HepG2 (cell line): ENCODE data around the gene RSF1. TPM values are rescaled to one million over a fixed set of nuclear protein-coding genes. Genes with fewer than 3 reads are reported as not detected.

Experiments used
- ATAC-seq: fragments of 200-7000 bp; cut with Tn5 transposase; 3 replicates; pipeline ENCODE4 v1.9.1; 2020; ENCODE audit warnings: mild to moderate bottlenecking, moderate library complexity
- BruUV-seq: library from RNA; stranded (reverse); fragments of 400-500 nt; replicated peaks from 2 replicates; lab custom pipeline; 2021; lab: Mats Ljungman, UMichigan
- CTCF ChIA-PET: fragments of 300-600 bp; formaldehyde crosslinking; extraction: SDS; loops from one replicate; lab custom pipeline; 2021; ENCODE audit warnings: low total read pairs, inconsistent platforms, low intra/inter-chr PET ratio; lab: Yijun Ruan, JAX
- POLR2A ChIA-PET: fragments of 350-600 bp; sonication (Branson Sonifier 250); formaldehyde crosslinking; loops from one replicate; lab custom pipeline; 2020; ENCODE audit warnings: antibody characterized with exemption, inconsistent platforms; lab: Yijun Ruan, JAX
- DNase-seq: peaks from one replicate; pipeline ENCODE4 v3.0.0-alpha.2; 2015; ENCODE audit warnings: low spot score
- FAIRE-seq: peaks from 3 replicates; lab custom pipeline; 2011; peaks lifted over from hg19 to GRCh38; lab: Jason Lieb, UNC
- H2AFZ ChIP-seq: one replicate; pipeline ENCODE4 v1.6.1; 2011; ENCODE audit warnings: low read length, inconsistent platforms
- H3K27ac ChIP-seq: fragments of 300-600 bp; 3 replicates; pipeline ENCODE4 v1.8.0; 2011; ENCODE audit warnings: mixed run types, mild to moderate bottlenecking, mixed read lengths, low read length, inconsistent platforms; ENCODE audit not compliant: insufficient read depth; ENCODE audit errors: extremely low read length
- H3K27me3 ChIP-seq, 2 experiments: fragments of 200-600 bp in 1 of 2; 2 replicates in 1 of 2; 3 replicates in 1 of 2; pipeline versions ENCODE4 v1.6.0 to v1.8.0; 2011; ENCODE audit warnings: low read length in 2 of 2, mild to moderate bottlenecking in 2 of 2, moderate library complexity in 2 of 2, inconsistent platforms in 1 of 2; ENCODE audit not compliant: insufficient read depth in 2 of 2, control insufficient read depth in 1 of 2
- H3K36me3 ChIP-seq, 2 experiments: fragments of 200-600 bp in 1 of 2; replicated peaks in 1 of 2; 2 replicates in 1 of 2; 3 replicates in 1 of 2; pipeline versions ENCODE4 v1.5.1 to v1.8.0; 2011; ENCODE audit warnings: low read length in 2 of 2, inconsistent platforms in 1 of 2; ENCODE audit not compliant: insufficient read depth in 2 of 2, control insufficient read depth in 1 of 2
- H3K4me1 ChIP-seq: 2 replicates; pipeline ENCODE4 v1.5.1; 2012; ENCODE audit warnings: low read length, inconsistent platforms; ENCODE audit not compliant: insufficient read depth
- H3K4me2 ChIP-seq: 2 replicates; pipeline ENCODE4 v1.6.0; 2011; ENCODE audit warnings: low read depth, low read length, inconsistent platforms
- H3K4me3 ChIP-seq, 3 experiments: fragments of 200-600 bp in 1 of 3; sonication (generic), shearing (Covaris generic) in 1 of 3; replicated peaks in 1 of 3; 2 replicates each; pipeline ENCODE4 v1.5.1; 2011 to 2016; ENCODE audit warnings: low read length in 3 of 3, inconsistent platforms in 2 of 3, low read depth in 2 of 3, mild to moderate bottlenecking in 2 of 3, control low read depth in 1 of 3, mixed read lengths in 1 of 3; ENCODE audit not compliant: insufficient read depth in 1 of 3
- H3K79me2 ChIP-seq: one replicate; pipeline ENCODE4 v1.6.1; 2011; ENCODE audit warnings: low read length, inconsistent platforms; ENCODE audit not compliant: insufficient read depth
- H3K9ac ChIP-seq: 2 replicates; pipeline ENCODE4 v1.6.0; 2011; ENCODE audit warnings: mild to moderate bottlenecking, low read depth, low read length, inconsistent platforms; ENCODE audit not compliant: insufficient read depth
- H3K9me3 ChIP-seq: 2 replicates; pipeline ENCODE4 v1.5.1; 2012; ENCODE audit warnings: mild to moderate bottlenecking, low read length
- H4K20me1 ChIP-seq: 2 replicates; pipeline ENCODE4 v1.6.0; 2011; ENCODE audit warnings: inconsistent platforms, mild to moderate bottlenecking, low read length, moderate library complexity; ENCODE audit not compliant: insufficient read depth
- CBX2 ChIP-seq, 2 experiments: fragments of 200-600 bp in 1 of 2; sonication (generic); formaldehyde crosslinking in 1 of 2; IDR thresholded peaks; 2 replicates each; pipeline versions ENCODE4 v1.7.0 to v1.8.1; 2018 to 2022; ENCODE audit warnings: low read depth in 2 of 2, low read length in 1 of 2, mild to moderate bottlenecking in 1 of 2, missing genetic modification reagents in 1 of 2
- E2F2 ChIP-seq: sonication (generic); formaldehyde crosslinking; IDR thresholded peaks from 2 replicates; pipeline ENCODE4 v1.4.0; 2020; ENCODE audit warnings: missing genetic modification reagents, borderline replicate concordance
- IKZF1 ChIP-seq: fragments of 450-650 bp; IDR thresholded peaks from 2 replicates; pipeline ENCODE4 v1.7.1; 2016
- JUNB ChIP-seq: sonication (generic); formaldehyde crosslinking; IDR thresholded peaks from 2 replicates; pipeline ENCODE4 v1.8.0; 2022; ENCODE audit warnings: missing genetic modification reagents, mild to moderate bottlenecking, borderline replicate concordance
- MTA1 ChIP-seq: sonication (generic); formaldehyde crosslinking; IDR thresholded peaks from 2 replicates; pipeline ENCODE4 v1.4.0; 2020; ENCODE audit warnings: missing genetic modification reagents, mild to moderate bottlenecking, borderline replicate concordance
- NCOA2 ChIP-seq: sonication (generic); formaldehyde crosslinking; IDR thresholded peaks from 2 replicates; pipeline ENCODE4 v1.8.0; 2022; ENCODE audit warnings: inconsistent platforms
- NFAT5 ChIP-seq: sonication (generic); formaldehyde crosslinking; IDR thresholded peaks from 2 replicates; pipeline ENCODE4 v1.4.0; 2020; ENCODE audit warnings: missing genetic modification reagents
- PCBP2 ChIP-seq: fragments of 200-400 bp; formaldehyde crosslinking; optimal IDR thresholded peaks from 2 replicates; pipeline ENCODE3; 2018; ENCODE audit warnings: low read length, low read depth; ENCODE audit not compliant: poor library complexity, severe bottlenecking
- PHF20 ChIP-seq: sonication (generic); formaldehyde crosslinking; IDR thresholded peaks from 2 replicates; pipeline ENCODE4 v1.5.0; 2020; ENCODE audit warnings: mild to moderate bottlenecking, missing genetic modification reagents
- REXO4 ChIP-seq: sonication (generic); formaldehyde crosslinking; IDR thresholded peaks from 2 replicates; pipeline ENCODE4 v1.8.0; 2022; ENCODE audit warnings: missing genetic modification reagents, mild to moderate bottlenecking, borderline replicate concordance
- SAFB2 ChIP-seq: sonication (generic); formaldehyde crosslinking; IDR thresholded peaks from 2 replicates; pipeline ENCODE4 v1.5.1; 2020; ENCODE audit warnings: missing genetic modification reagents, low read depth, mild to moderate bottlenecking, borderline replicate concordance
- TP53 ChIP-seq: sonication (generic); formaldehyde crosslinking; conservative IDR thresholded peaks from 2 replicates; pipeline ENCODE4 v1.4.0; 2020; ENCODE audit warnings: missing genetic modification reagents
- ZNF264 ChIP-seq: sonication (generic); formaldehyde crosslinking; IDR thresholded peaks from 2 replicates; pipeline ENCODE4 v1.4.0; 2020; ENCODE audit warnings: missing genetic modification reagents
- ZNF292 ChIP-seq: sonication (generic); formaldehyde crosslinking; IDR thresholded peaks from 2 replicates; pipeline ENCODE4 v1.8.1; 2022; ENCODE audit warnings: mild to moderate bottlenecking, low read depth, missing genetic modification reagents, borderline replicate concordance
- ZNF333 ChIP-seq: sonication (generic); formaldehyde crosslinking; IDR thresholded peaks from 2 replicates; pipeline ENCODE4 v1.4.0; 2020; ENCODE audit warnings: mild to moderate bottlenecking, missing genetic modification reagents, borderline replicate concordance
- WGBS: methylation state at CpG from one replicate; pipeline ENCODE4 v1.1.6; 2017; ENCODE audit warnings: low lambda C conversion rate; 5-methylcytosine and 5-hydroxymethylcytosine counted together
- in situ Hi-C: cut with HindIII; loops from 2 replicates; pipeline ENCODE4 v1.10.0; 2017; ENCODE audit warnings: low pct_unique_long_range_greater_than_20kb; ENCODE audit not compliant: extremely low pct_ligation_motif_present
- intact Hi-C: fragments of 100-400 bp; cut with micrococcal nuclease; formaldehyde crosslinking; loops from one replicate; pipeline ENCODE4 v1.10.0; 2022; ENCODE audit not compliant: unreplicated experiment
- polyA plus RNA-seq, 8 experiments: library from polyadenylated mRNA; depleted of rRNA in 3 of 8; stranded (reverse) in 7 of 8; unstranded in 1 of 8; fragments of >200 nt; fragmentation: Illumina TruSeq in 4 of 8; extraction: Trizol in 4 of 8; gene quantifications; 2 replicates each; pipeline versions ENCODE4 v1.2.1 to v1.2.3, GENCODE V29; 2011 to 2016; ENCODE audit warnings: low read depth in 4 of 8, missing spikeins in 1 of 8, mixed read lengths in 1 of 8; ENCODE audit not compliant: insufficient read depth in 1 of 8
- total RNA-seq, 5 experiments: library from RNA; depleted of rRNA; stranded (reverse); fragments of >200 nt; fragmentation: Illumina TruSeq; extraction: Trizol; gene quantifications; 2 replicates each; pipeline ENCODE4 v1.2.3, GENCODE V29; 2016; ENCODE audit warnings: low read depth in 1 of 5

The RSF1 gene
- total and polyA plus RNA-seq, 2 of the 13 experiments (the other 11 are each of a cell fraction or from before 2014, with no cell fraction given): 15.5 to 33.1 TPM

- WGBS: 94% methylated on average over 6 of the region's 6 CpGs
- FAIRE-seq: no peak
- H3K4me1 ChIP-seq: peaks cover 10% of the 10 kb centered on the region
Observed at GRCh38 chr11:77750394-77751156, 69.9 kb downstream of the RSF1 start.

GRCh38 chr11:77749232-77749631, 71.3 kb downstream of the RSF1 start:
- CTCF ChIA-PET: no interaction called here
- WGBS: 87% methylated on average over 5 of the region's 5 CpGs
- no peak overlapping the region for H2AFZ ChIP-seq
- H3K4me1 ChIP-seq: peaks cover 10% of the 10 kb centered on the region
- no peak overlapping the region for H3K4me2 ChIP-seq
- peaks cover 4 to 9% of the 10 kb centered on the region in 2 experiments; a peak in 4 of 5 replicates for H3K36me3 ChIP-seq
- POLR2A ChIA-PET: no interaction called here
- no peak overlapping the region for H3K27ac ChIP-seq
- ATAC-seq: no peak
- BruUV-seq: no TSS peak
- no peak for DNase-seq
- no peak overlapping the region for H3K4me3 ChIP-seq
- H3K9me3 ChIP-seq: no peaks in the 10 kb centered on the region
- in situ Hi-C loops (no loop called here), intact Hi-C loops (no loop called here)
- H4K20me1 ChIP-seq: peaks cover 3% of the 10 kb centered on the region; the same call in 1 of the 2 replicates
- FAIRE-seq: no peak
- H3K9ac ChIP-seq: no peak overlapping the region
- no peaks in the 10 kb centered on the region; a peak in 1 of 5 replicates for H3K27me3 ChIP-seq
- H3K79me2 ChIP-seq: peaks cover 2% of the 10 kb centered on the region
- no peak for TF ChIP-seq NFAT5 (CRISPR knock-in tag)
- no peak for TF ChIP-seq NCOA2 (CRISPR knock-in tag)
- TF ChIP-seq ZNF292 (CRISPR knock-in tag): no peak
- no peak for TF ChIP-seq E2F2 (CRISPR knock-in tag)
- no peak for TF ChIP-seq JUNB (CRISPR knock-in tag)
- no peak for TF ChIP-seq SAFB2 (CRISPR knock-in tag)

More at GRCh38 chr11:77750394-77751156, 69.9 kb downstream of the RSF1 start:
- H3K79me2 ChIP-seq: peaks cover 2% of the 10 kb centered on the region
- intact Hi-C loops (no loop called here), in situ Hi-C loops (no loop called here)
- DNase-seq (no peak), ATAC-seq (no peak)
- no peak overlapping the region for H3K27ac ChIP-seq
- no peaks in the 10 kb centered on the region for H3K9me3 ChIP-seq
- H3K4me2 ChIP-seq: no peak overlapping the region
- no peaks in the 10 kb centered on the region for H3K27me3 ChIP-seq
- H4K20me1 ChIP-seq: peaks cover 3% of the 10 kb centered on the region; the same call in 1 of the 2 replicates
- no TSS peak for BruUV-seq
- H2AFZ ChIP-seq: no peak overlapping the region
- POLR2A ChIA-PET: no interaction called here
- H3K9ac ChIP-seq: no peak overlapping the region
- no peak overlapping the region for H3K4me3 ChIP-seq
- CTCF ChIA-PET: no interaction called here
- no peak for TF ChIP-seq PCBP2
- no peak for TF ChIP-seq ZNF333 (CRISPR knock-in tag)
- no peak for TF ChIP-seq REXO4 (CRISPR knock-in tag)
- TF ChIP-seq TP53 (CRISPR knock-in tag): no peak
- no peak for TF ChIP-seq ZNF264 (CRISPR knock-in tag)
- TF ChIP-seq PHF20 (CRISPR knock-in tag): no peak
- TF ChIP-seq MTA1 (CRISPR knock-in tag): no peak
- no peak for TF ChIP-seq CBX2 (IDR thresholded peaks at IDR 0.05; ENCODE audit: low read depth, low read length)
- no peak for TF ChIP-seq CBX2 (CRISPR knock-in tag; IDR thresholded peaks at IDR 0.05; ENCODE audit: low read depth)
- no peak for TF ChIP-seq IKZF1
- H3K36me3 ChIP-seq: peaks cover 7 to 11% of the 10 kb centered on the region in 2 experiments; a peak in 4 of 5 replicates
